Measurements from ENCODE around the gene ITPRIPL2. TPM values are rescaled to one million over a fixed set of nuclear protein-coding genes. Genes with fewer than 3 reads are reported as not detected.

The ITPRIPL2 gene
- total RNA-seq, 1 experiment from 2014 or later, result 67.9 TPM

- H3K36me3 ChIP-seq (ENCODE audit: control insufficient read depth in 1 of 2, insufficient read depth in 2 of 2, low read length in 2 of 2), result 0 out of 4 replicates have a peak, but pooled peaks cover 0 to 3% of the 10 kb centered on the region in 2 experiments
- DNase-seq (ENCODE audit: low read depth, low spot score) (no peak), ATAC-seq (no peak)
- ChIA-PET RAD21 (ENCODE audit: low non-redundant PET in 1 of 2, low total read pairs in 2 of 2, uncharacterized antibody in 2 of 2, unreplicated experiment in 2 of 2) (interaction anchor here in 1 of 2 experiments (0.6 kb wide), 1 partner anchor 190 kb away, joined by 3 read pairs; no protein-coding TSS in a partner anchor), POLR2A (interaction anchor here (0.9 to 2.6 kb wide), 6 partner anchors 14 to 304 kb away, joined by 3 to 17 read pairs (median 4); partner anchors contain the start of genes ITPRIPL2 and RPS15A), CTCF (interaction anchor here (0.6 to 3.4 kb wide), 10 partner anchors 8 to 408 kb away, joined by 3 to 14 read pairs (median 8); partner anchors contain the start of gene ITPRIPL2)
- H4K20me1 ChIP-seq (ENCODE audit: insufficient read depth), result no peaks in the 10 kb centered on the region
- no peak overlapping the region for H3K9ac ChIP-seq (ENCODE audit: low read length)
- H3K4me2 ChIP-seq (ENCODE audit: low read length), result no peak overlapping the region
- H3K79me2 ChIP-seq (ENCODE audit: insufficient read depth, low read length), result no peaks in the 10 kb centered on the region
- no peak overlapping the region for H2AFZ ChIP-seq (ENCODE audit: low read depth, low read length, poor library complexity, severe bottlenecking)
- no peaks in the 10 kb centered on the region for H3K27me3 ChIP-seq (ENCODE audit: insufficient read depth, low read length)
- H3K27ac ChIP-seq (ENCODE audit: low read depth, low read length), result no peak overlapping the region
- intact Hi-C loops (cut with micrococcal nuclease), result loop anchor here (2.0 kb wide), 1 partner anchor 21 kb away; no protein-coding TSS in a partner anchor
- no peak overlapping the region for H3K4me3 ChIP-seq (replicated peaks in 1 of 2; ENCODE audit: low read depth in 1 of 2, low read length in 2 of 2)
- no peaks in the 10 kb centered on the region for H3K9me2 ChIP-seq (ENCODE audit: insufficient read depth)
- peaks cover 0 to 10% of the 10 kb centered on the region in 2 experiments; a peak in 3 of 4 replicates for H3K9me3 ChIP-seq (ENCODE audit: control insufficient read depth in 1 of 2, insufficient read depth in 1 of 2, low read depth in 1 of 2, low read length in 2 of 2)
- BruUV-seq (replicated peaks), result no TSS peak
- TF ChIP-seq EGR1 (IDR thresholded peaks at IDR 0.05; ENCODE audit: low read depth) (no peak), EZH2phosphoT487 (IDR thresholded peaks at IDR 0.05; ENCODE audit: borderline replicate concordance) (no peak), FOSL1 (IDR thresholded peaks at IDR 0.05; ENCODE audit: low read depth) (no peak), ZNF274 (IDR thresholded peaks at IDR 0.05; ENCODE audit: low read depth, low read length) (no peak), TCF7L2 (IDR thresholded peaks at IDR 0.05; ENCODE audit: borderline replicate concordance, extremely low read depth, insufficient read depth, insufficient read length) (no peak)
- H3K4me1 ChIP-seq (ENCODE audit: control insufficient read depth in 1 of 2, insufficient read depth in 2 of 2, low read length in 2 of 2), result peaks cover 24 to 42% of the 10 kb centered on the region in 2 experiments
Measured at GRCh38 chr16:19093631-19094541, 19.9 kb upstream of the ITPRIPL2 start.

Data from HCT116 (cell line).